H1 (cell line): ENCODE results near the gene FAM200B. TPM values are rescaled to one million over a fixed set of nuclear protein-coding genes. Genes with fewer than 3 reads are reported as not detected.

ENCODE experiments used
- CTCF ChIA-PET: fragments of 300-600 bp; sonication (Branson Sonifier 250); formaldehyde crosslinking; loops from one replicate; lab custom pipeline; 2021; ENCODE audit not compliant: partially characterized antibody; lab: Charles Lee
- POLR2A ChIA-PET: fragments of 300-600 bp; sonication (Branson Sonifier 250); formaldehyde crosslinking; loops from one replicate; lab custom pipeline; 2021; ENCODE audit warnings: inconsistent platforms; ENCODE audit not compliant: partially characterized antibody; lab: Charles Lee
- DNase-seq, 2 experiments: peaks; one replicate each; pipeline versions ENCODE4 v3.0.0 to v3.0.0-alpha.2; 2010 to 2022; ENCODE audit warnings: low spot score in 2 of 2, low read depth in 1 of 2, mixed read lengths in 1 of 2
- FAIRE-seq: peaks from 2 replicates; lab custom pipeline; 2011; peaks lifted over from hg19 to GRCh38; lab: Jason Lieb, UNC
- H2AFZ ChIP-seq: 2 replicates; pipeline ENCODE4 v1.8.1; 2012; ENCODE audit warnings: low read length, inconsistent platforms
- H2AK5ac ChIP-seq: 2 replicates; pipeline ENCODE4 v1.6.1; 2013; ENCODE audit warnings: low read depth, low read length
- H2BK120ac ChIP-seq: replicated peaks from 2 replicates; pipeline ENCODE3; 2013; ENCODE audit warnings: low read depth, low read length, inconsistent platforms
- H2BK12ac ChIP-seq: 2 replicates; pipeline ENCODE4 v1.6.1; 2013; ENCODE audit warnings: low read depth, low read length
- H2BK15ac ChIP-seq: 2 replicates; pipeline ENCODE4 v1.6.1; 2013; ENCODE audit warnings: low read length
- H2BK20ac ChIP-seq: 2 replicates; pipeline ENCODE4 v1.6.1; 2013; ENCODE audit warnings: low read length
- H2BK5ac ChIP-seq: 2 replicates; pipeline ENCODE4 v1.6.1; 2013; ENCODE audit warnings: low read depth, low read length
- H3K14ac ChIP-seq: 2 replicates; pipeline ENCODE4 v1.6.1; 2013; ENCODE audit warnings: inconsistent platforms; ENCODE audit not compliant: insufficient read length
- H3K18ac ChIP-seq: 2 replicates; pipeline ENCODE4 v1.6.1; 2013; ENCODE audit warnings: low read length; ENCODE audit errors: extremely low read depth
- H3K23ac ChIP-seq: 2 replicates; pipeline ENCODE4 v1.6.1; 2013; ENCODE audit warnings: inconsistent platforms; ENCODE audit not compliant: insufficient read length
- H3K23me2 ChIP-seq: 2 replicates; pipeline ENCODE4 v1.6.1; 2013; ENCODE audit warnings: low read depth, low read length
- H3K27ac ChIP-seq: 2 replicates; pipeline ENCODE4 v1.6.1; 2011; ENCODE audit warnings: low read depth, low read length, inconsistent platforms
- H3K27me3 ChIP-seq, 4 experiments: replicated peaks in 1 of 4; 1 replicate in 1 of 4; 2 replicates in 3 of 4; pipeline versions ENCODE4 v1.6.1 to v1.8.1; 2011 to 2013; ENCODE audit warnings: low read length in 3 of 4, mild to moderate bottlenecking in 3 of 4, inconsistent platforms in 2 of 4, mixed read lengths in 2 of 4, moderate library complexity in 1 of 4; ENCODE audit not compliant: control insufficient read depth in 3 of 4, insufficient read depth in 3 of 4; ENCODE audit errors: extremely low read depth in 1 of 4
- H3K36me3 ChIP-seq, 4 experiments: 2 replicates each; pipeline versions ENCODE4 v1.6.1 to v1.8.1; 2011 to 2013; ENCODE audit warnings: mild to moderate bottlenecking in 4 of 4, low read length in 3 of 4, moderate library complexity in 2 of 4, control low read depth in 1 of 4, inconsistent platforms in 1 of 4; ENCODE audit not compliant: insufficient read depth in 4 of 4, control insufficient read depth in 2 of 4
- H3K4ac ChIP-seq: replicated peaks from 2 replicates; pipeline ENCODE3; 2013; ENCODE audit warnings: low read length, low read depth, mixed read lengths, inconsistent platforms; ENCODE audit not compliant: insufficient read length
- H3K4me1 ChIP-seq, 4 experiments: replicated peaks in 1 of 4; 1 replicate in 1 of 4; 2 replicates in 3 of 4; pipeline versions ENCODE4 v1.6.1 to v1.8.1; 2011 to 2013; ENCODE audit warnings: low read length in 3 of 4, inconsistent platforms in 2 of 4, mixed read lengths in 1 of 4; ENCODE audit not compliant: insufficient read depth in 4 of 4, control insufficient read depth in 3 of 4
- H3K4me2 ChIP-seq, 2 experiments: 2 replicates each; pipeline versions ENCODE4 v1.6.1 to v1.8.1; 2011 to 2013; ENCODE audit warnings: low read depth in 2 of 2, low read length in 2 of 2, control low read depth in 1 of 2, inconsistent platforms in 1 of 2, mild to moderate bottlenecking in 1 of 2; ENCODE audit not compliant: insufficient read depth in 1 of 2
- H3K4me3 ChIP-seq, 4 experiments: fragments of 200-600, 300-600 bp in 1 of 4; sonication (generic), shearing (Covaris generic), sonication (Bioruptor Twin) in 1 of 4; 2 replicates each; pipeline versions ENCODE4 v1.5.1 to v1.8.1; 2011 to 2016; ENCODE audit warnings: low read length in 4 of 4, low read depth in 3 of 4, control low read depth in 2 of 4, inconsistent platforms in 2 of 4, mild to moderate bottlenecking in 2 of 4, mixed read lengths in 1 of 4, moderate library complexity in 1 of 4; ENCODE audit not compliant: insufficient read depth in 2 of 4; ENCODE audit errors: extremely low read depth in 1 of 4
- H3K56ac ChIP-seq: replicated peaks from 2 replicates; pipeline ENCODE3; 2013; ENCODE audit warnings: low read depth, mild to moderate bottlenecking, mixed read lengths, low read length, inconsistent platforms; ENCODE audit not compliant: insufficient read length
- H3K79me1 ChIP-seq: 2 replicates; pipeline ENCODE4 v1.6.1; 2013; ENCODE audit warnings: low read depth, low read length, control low read depth
- H3K79me2 ChIP-seq, 2 experiments: 2 replicates each; pipeline versions ENCODE4 v1.6.1 to v1.8.1; 2012 to 2013; ENCODE audit warnings: low read length in 2 of 2, mild to moderate bottlenecking in 2 of 2, inconsistent platforms in 1 of 2; ENCODE audit not compliant: insufficient read depth in 2 of 2, control insufficient read depth in 1 of 2
- H3K9ac ChIP-seq, 4 experiments: replicated peaks in 1 of 4; 1 replicate in 1 of 4; 2 replicates in 3 of 4; pipeline versions ENCODE4 v1.6.1 to v1.8.1; 2011 to 2013; ENCODE audit warnings: low read depth in 3 of 4, low read length in 3 of 4, control low read depth in 2 of 4, mild to moderate bottlenecking in 2 of 4, moderate library complexity in 2 of 4, inconsistent platforms in 1 of 4; ENCODE audit errors: extremely low read depth in 1 of 4
- H3K9me3 ChIP-seq, 2 experiments: 2 replicates each; pipeline versions ENCODE4 v1.6.1 to v1.8.1; 2012 to 2013; ENCODE audit warnings: mild to moderate bottlenecking in 2 of 2, moderate library complexity in 2 of 2, control low read depth in 1 of 2, inconsistent platforms in 1 of 2, low read depth in 1 of 2, low read length in 1 of 2, mixed read lengths in 1 of 2; ENCODE audit not compliant: insufficient read depth in 2 of 2
- H4K20me1 ChIP-seq, 2 experiments: replicated peaks in 1 of 2; 2 replicates each; pipeline versions ENCODE3 to v1.8.1; 2011 to 2013; ENCODE audit warnings: inconsistent platforms in 2 of 2, low read length in 2 of 2, mild to moderate bottlenecking in 1 of 2; ENCODE audit not compliant: insufficient read depth in 2 of 2, control insufficient read depth in 1 of 2
- H4K5ac ChIP-seq: 2 replicates; pipeline ENCODE4 v1.6.1; 2013; ENCODE audit warnings: low read length, low read depth, mixed read lengths, inconsistent platforms; ENCODE audit not compliant: insufficient read length
- H4K8ac ChIP-seq: 2 replicates; pipeline ENCODE4 v1.8.0; 2013; ENCODE audit warnings: mild to moderate bottlenecking, moderate library complexity, low read length, inconsistent platforms; ENCODE audit not compliant: insufficient read depth; ENCODE audit errors: extremely low read depth
- H4K91ac ChIP-seq: replicated peaks from 2 replicates; pipeline ENCODE3; 2013; ENCODE audit warnings: low read length, mixed read lengths, inconsistent platforms; ENCODE audit not compliant: insufficient read length
- EP300 ChIP-seq, 2 experiments: IDR thresholded peaks; 1 replicate in 1 of 2; 2 replicates in 1 of 2; pipeline ENCODE4 v1.6.1; 2011 to 2012; ENCODE audit warnings: low read depth in 2 of 2, low read length in 2 of 2, mild to moderate bottlenecking in 2 of 2, borderline replicate concordance in 1 of 2, inconsistent platforms in 1 of 2, moderate library complexity in 1 of 2
- EZH2 ChIP-seq: fragments of 200-600 bp; sonication (generic); IDR thresholded peaks from 2 replicates; pipeline ENCODE4 v1.7.1; 2012; ENCODE audit warnings: low read depth, mild to moderate bottlenecking, moderate library complexity, low read length, inconsistent platforms; ENCODE audit not compliant: severe bottlenecking
- HDAC2 ChIP-seq, 2 experiments: fragments of 300-600 bp in 1 of 2; sonication (generic) in 1 of 2; IDR thresholded peaks; 2 replicates each; pipeline ENCODE4 v1.6.1; 2011 to 2012; ENCODE audit warnings: low read depth in 2 of 2, low read length in 2 of 2, mild to moderate bottlenecking in 2 of 2, moderate library complexity in 2 of 2, borderline replicate concordance in 1 of 2, inconsistent platforms in 1 of 2
- NANOG ChIP-seq: IDR thresholded peaks from 2 replicates; pipeline ENCODE4 v1.6.1; 2011; ENCODE audit warnings: low read length, low read depth, mild to moderate bottlenecking, inconsistent platforms; ENCODE audit not compliant: insufficient read depth, poor library complexity, severe bottlenecking
- NRF1 ChIP-seq: IDR thresholded peaks from 2 replicates; pipeline ENCODE4 v1.6.1; 2011; ENCODE audit warnings: mild to moderate bottlenecking, low read depth, low read length, improper control_type of control experiment
- SAP30 ChIP-seq: fragments of 300-600 bp; sonication (generic); IDR thresholded peaks from 2 replicates; pipeline ENCODE4 v1.7.1; 2012; ENCODE audit warnings: low read length, moderate library complexity, mild to moderate bottlenecking, inconsistent platforms; ENCODE audit not compliant: insufficient read depth, insufficient replicate concordance
- SUZ12 ChIP-seq: fragments of 200-600 bp; sonication (generic); IDR thresholded peaks from 2 replicates; pipeline ENCODE4 v1.6.1; 2012; ENCODE audit warnings: mild to moderate bottlenecking, inconsistent platforms, low read length, moderate library complexity, mixed read lengths
- TAF1 ChIP-seq: IDR thresholded peaks from 2 replicates; pipeline ENCODE4 v1.6.1; 2011; ENCODE audit warnings: mild to moderate bottlenecking, low read depth, low read length
- TBP ChIP-seq: IDR thresholded peaks from 2 replicates; pipeline ENCODE4 v1.6.1; 2011; ENCODE audit warnings: low read depth, low read length, improper control_type of control experiment
- TCF12 ChIP-seq: IDR thresholded peaks from 2 replicates; pipeline ENCODE4 v1.6.1; 2011; ENCODE audit warnings: low read depth, mild to moderate bottlenecking, low read length
- WGBS, 2 experiments: shearing (Covaris generic) in 1 of 2; methylation state at CpG; one replicate each; pipeline versions ENCODE4 v1.1.6 to v1.1.7; 2013 to 2015; ENCODE audit warnings: low lambda C conversion rate in 2 of 2, mixed read lengths in 2 of 2, inconsistent platforms in 1 of 2, low coverage in 1 of 2, missing lambda C conversion rate in 1 of 2; ENCODE audit not compliant: insufficient replicate concordance in 2 of 2, insufficient coverage in 1 of 2, insufficient read length in 1 of 2; ENCODE audit errors: extremely low coverage in 1 of 2, missing lambda C conversion rate in 1 of 2; 5-methylcytosine and 5-hydroxymethylcytosine counted together
- polyA plus RNA-seq, 7 experiments: library from polyadenylated mRNA; depleted of rRNA in 3 of 7; stranded (reverse) in 5 of 7; unstranded in 2 of 7; fragments of >200 nt in 5 of 7; fragments of 200-250 nt in 2 of 7; gene quantifications; 1 replicate in 5 of 7; 2 replicates in 1 of 7; 4 replicates in 1 of 7; pipeline versions ENCODE4 v1.2.1 to v1.2.3, GENCODE V29; 2011 to 2013; ENCODE audit warnings: missing spikeins in 2 of 7, mixed read lengths in 2 of 7
- total RNA-seq: library from RNA; stranded (reverse); fragmentation: NEBNext Ultra II Directional; extraction: Animal tissue kit (Norgen Biotek cat#: 25700); gene quantifications from 2 replicates; pipeline ENCODE4 v1.2.1, GENCODE V29; 2021
- TF ChIP-seq, protein P1 (sequence below): IDR thresholded peaks from 2 replicates; pipeline ENCODE4 v1.6.1; 2011; ENCODE audit warnings: low read depth, mild to moderate bottlenecking, low read length; ENCODE audit not compliant: insufficient read depth

The FAM200B gene
- total and polyA plus RNA-seq, 2 of the 8 experiments (the other 6 are each of a cell fraction or from before 2014, with no cell fraction given): 10.7 to 23.7 TPM

DNA sequence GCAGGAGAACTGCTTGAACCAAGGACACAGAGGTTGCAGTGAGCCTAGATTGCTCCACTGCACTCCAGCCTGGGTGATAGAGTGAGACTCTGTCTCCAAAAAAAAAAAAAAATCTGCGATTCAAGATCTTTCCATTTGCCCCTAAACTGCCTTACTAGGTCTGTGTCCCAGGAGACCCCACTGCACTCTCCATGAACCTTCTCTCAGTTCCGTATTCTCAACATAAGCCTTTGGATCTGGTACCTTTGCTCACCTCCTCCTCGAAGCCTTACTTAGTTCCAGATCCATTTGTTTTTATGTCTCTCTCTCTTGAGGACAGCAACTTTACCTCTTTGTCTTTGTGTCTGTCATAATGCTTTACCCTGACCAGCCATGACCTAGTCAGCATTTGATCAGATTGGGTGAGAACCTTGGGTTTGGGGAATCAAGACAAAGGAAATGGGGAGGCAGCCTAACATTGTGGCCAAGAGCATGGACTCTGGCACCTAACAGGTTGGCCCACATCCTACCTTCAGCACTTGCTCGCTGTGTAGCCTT lies 55.0 kb downstream of the FAM200B start:
- no peak for FAIRE-seq
- Histone ChIP-seq H3K4me3 (no peak overlapping the region), H3K36me3 (no peaks in the 10 kb centered on the region), H4K8ac (no peak overlapping the region), H4K91ac (no peak overlapping the region), H3K18ac (no peak overlapping the region), H3K9ac (no peak overlapping the region), H3K27me3 (no peaks in the 10 kb centered on the region), H2AFZ (no peak overlapping the region), H3K23ac (no peak overlapping the region), H2BK15ac (no peak overlapping the region), H2BK12ac (no peak overlapping the region), H2BK20ac (no peak overlapping the region), H4K20me1 (no peaks in the 10 kb centered on the region), H3K9me3 (no peaks in the 10 kb centered on the region), H2AK5ac (no peak overlapping the region), H3K56ac (no peak overlapping the region), H3K23me2 (no peaks in the 10 kb centered on the region; the same call in 1 of the 2 replicates), H3K79me2 (no peaks in the 10 kb centered on the region), H4K5ac (no peak overlapping the region), H3K4me1 (no peaks in the 10 kb centered on the region), H3K4me2 (no peak overlapping the region), H3K79me1 (no peaks in the 10 kb centered on the region), H3K14ac (no peak overlapping the region), H3K4ac (no peak overlapping the region), H3K27ac (no peak overlapping the region), H2BK5ac (no peak overlapping the region), H2BK120ac (no peak overlapping the region)
- POLR2A ChIA-PET: no interaction called here
- CTCF ChIA-PET: interaction anchor here (0.6 to 2.3 kb wide), 11 partner anchors 11 to 673 kb away, joined by 3 to 9 read pairs (median 4); no protein-coding TSS in a partner anchor
- no peak for DNase-seq
- 87% methylated on average over 4 of the region's 4 CpGs; no CpG with 5 or more reads in 1 of the 2 experiments for WGBS, 2 experiments
- no peak for TF ChIP-seq SUZ12
- no peak for TF ChIP-seq EZH2
- TF ChIP-seq NANOG: no peak
- no peak for TF ChIP-seq EP300 (IDR thresholded peaks at IDR 0.05; ENCODE audit: borderline replicate concordance in 1 of 2, low read depth in 2 of 2, low read length in 2 of 2)
- no peak for TF ChIP-seq NRF1
- TF ChIP-seq, protein P1, sequence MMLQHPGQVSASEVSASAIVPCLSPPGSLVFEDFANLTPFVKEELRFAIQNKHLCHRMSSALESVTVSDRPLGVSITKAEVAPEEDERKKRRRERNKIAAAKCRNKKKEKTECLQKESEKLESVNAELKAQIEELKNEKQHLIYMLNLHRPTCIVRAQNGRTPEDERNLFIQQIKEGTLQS: no peak
- TF ChIP-seq TAF1: no peak
- TF ChIP-seq TCF12: no peak
- TF ChIP-seq SAP30: no peak
- TF ChIP-seq HDAC2 (IDR thresholded peaks at IDR 0.05; ENCODE audit: borderline replicate concordance in 1 of 2, low read depth in 2 of 2, low read length in 2 of 2): no peak
- TF ChIP-seq TBP: no peak
